ENCODE results near the gene MICAL1.
A peak's percentile ranks its signal among the peaks of the same experiment; 100 is the strongest.

Gene MICAL1

DNA sequence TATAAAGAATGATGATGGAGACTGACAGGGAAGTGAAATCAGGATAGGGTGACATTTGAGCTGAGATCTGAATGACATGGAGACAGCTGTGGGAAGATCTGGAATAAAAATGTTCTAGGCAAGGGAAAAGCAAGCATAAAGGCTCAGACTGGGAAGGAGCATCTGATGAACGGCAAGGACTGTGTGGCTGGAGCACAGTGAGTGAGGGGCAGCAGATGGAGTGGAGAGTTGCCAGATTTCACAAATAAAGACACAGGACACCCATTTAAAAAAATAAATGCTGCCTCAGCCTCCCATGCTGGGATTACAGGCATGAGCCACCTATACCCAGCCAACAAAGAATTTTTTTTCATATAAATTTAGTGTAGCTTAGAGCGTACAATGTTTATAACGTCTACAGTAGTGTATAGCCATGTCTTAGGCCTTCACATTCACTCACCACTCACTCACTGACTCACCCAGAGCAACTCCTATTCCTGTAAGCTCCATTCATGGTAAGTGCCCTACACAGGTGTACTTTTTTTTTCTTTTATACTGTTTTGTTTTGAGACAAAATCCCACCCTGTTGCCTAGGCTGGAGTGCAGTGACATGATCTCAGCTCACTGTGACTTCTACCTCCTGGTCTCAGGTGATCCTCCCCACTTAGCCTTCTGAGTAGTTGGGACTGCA, 29.8 kb upstream of the MICAL1 start:
- Histone ChIP-seq H3K27me3 (ENCODE audit: control insufficient read depth, insufficient read depth, low read length) (no peaks in the 10 kb centered on the region), H3K9ac (ENCODE audit: low read length) (no peak overlapping the region), H3K4me3 (ENCODE audit: low read length) (no peak overlapping the region), H3K4me1 (ENCODE audit: control insufficient read depth, insufficient read depth, low read length) (peaks cover 5% of the 10 kb centered on the region), H3K36me3 (ENCODE audit: control insufficient read depth, insufficient read depth, low read length) (peaks cover 3% of the 10 kb centered on the region), H3K27ac (ENCODE audit: low read depth, low read length) (no peak overlapping the region)

DNA sequence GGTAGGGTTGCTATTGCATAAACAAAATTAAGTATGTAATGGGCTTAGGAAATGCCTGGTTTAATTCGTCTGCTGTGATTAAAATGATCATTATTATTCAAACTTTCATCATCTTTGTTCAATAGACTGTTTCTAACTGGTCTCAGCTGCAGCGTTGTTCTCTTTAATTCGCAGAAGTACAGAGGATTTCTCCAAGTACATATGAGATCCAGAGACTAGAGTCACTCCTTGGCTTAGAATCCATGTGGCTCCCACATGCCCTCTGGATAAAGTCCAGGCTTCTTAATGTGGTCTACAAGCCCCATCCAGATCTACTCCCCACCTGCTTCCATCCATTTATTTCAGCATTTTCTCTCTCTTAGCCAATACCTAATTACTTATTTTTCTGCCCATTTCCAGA, 28.6 kb upstream of the MICAL1 start:
- Histone ChIP-seq H3K27me3 (ENCODE audit: control insufficient read depth, insufficient read depth, low read length) (no peaks in the 10 kb centered on the region), H3K27ac (ENCODE audit: low read depth, low read length) (no peak overlapping the region), H3K9ac (ENCODE audit: low read length) (no peak overlapping the region), H3K36me3 (ENCODE audit: control insufficient read depth, insufficient read depth, low read length) (peaks cover 3% of the 10 kb centered on the region), H3K4me3 (ENCODE audit: low read length) (no peak overlapping the region), H3K4me1 (ENCODE audit: control insufficient read depth, insufficient read depth, low read length) (peaks cover 5% of the 10 kb centered on the region)

GRCh38 chr6:109483735-109484057, 28.1 kb upstream of the MICAL1 start:
- peak overlapping the region; percentile 67 for H3K4me3 ChIP-seq (ENCODE audit: low read length)
- no peak overlapping the region for H3K9ac ChIP-seq (ENCODE audit: low read length)
- H3K4me1 ChIP-seq (ENCODE audit: control insufficient read depth, insufficient read depth, low read length), result peaks cover 5% of the 10 kb centered on the region
- peaks cover 3% of the 10 kb centered on the region for H3K36me3 ChIP-seq (ENCODE audit: control insufficient read depth, insufficient read depth, low read length)
- peak overlapping the region; percentile 48 for H3K27ac ChIP-seq (ENCODE audit: low read depth, low read length)
- H3K27me3 ChIP-seq (ENCODE audit: control insufficient read depth, insufficient read depth, low read length), result no peaks in the 10 kb centered on the region

- H3K27ac ChIP-seq (ENCODE audit: low read depth, low read length), result peak within 1 kb of the TSS; percentile 55
- no peaks in the 10 kb centered on the region for H3K27me3 ChIP-seq (ENCODE audit: control insufficient read depth, insufficient read depth, low read length)
- peak within 1 kb of the TSS; percentile 51 for H3K9ac ChIP-seq (ENCODE audit: low read length)
- H3K36me3 ChIP-seq (ENCODE audit: control insufficient read depth, insufficient read depth, low read length), result peaks cover 3% of the 10 kb centered on the region
- H3K4me1 ChIP-seq (ENCODE audit: control insufficient read depth, insufficient read depth, low read length), result peaks cover 5% of the 10 kb centered on the region
- peak within 1 kb of the TSS; percentile 93 for H3K4me3 ChIP-seq (ENCODE audit: low read length)
Observed at GRCh38 chr6:109482905-109483734, 27.5 kb upstream of the MICAL1 start, which contains the start of gene ZBTB24. Gene ZBTB24 (minus strand): TSS chr6:109483219. CDS start chr6:109482026, 1,193 bp downstream.

GRCh38 chr6:109480993-109481480, 25.5 kb upstream of the MICAL1 start:
- Histone ChIP-seq H3K9ac (ENCODE audit: low read length) (no peak overlapping the region), H3K27me3 (ENCODE audit: control insufficient read depth, insufficient read depth, low read length) (no peaks in the 10 kb centered on the region), H3K27ac (ENCODE audit: low read depth, low read length) (no peak overlapping the region), H3K4me1 (ENCODE audit: control insufficient read depth, insufficient read depth, low read length) (peaks cover 5% of the 10 kb centered on the region), H3K36me3 (ENCODE audit: control insufficient read depth, insufficient read depth, low read length) (peaks cover 3% of the 10 kb centered on the region), H3K4me3 (ENCODE audit: low read length) (no peak overlapping the region)

- Histone ChIP-seq H3K27ac (ENCODE audit: low read depth, low read length) (no peak overlapping the region), H3K27me3 (ENCODE audit: control insufficient read depth, insufficient read depth, low read length) (no peaks in the 10 kb centered on the region), H3K4me3 (ENCODE audit: low read length) (no peak overlapping the region), H3K4me1 (ENCODE audit: control insufficient read depth, insufficient read depth, low read length) (peaks cover 5% of the 10 kb centered on the region), H3K36me3 (ENCODE audit: control insufficient read depth, insufficient read depth, low read length) (peaks cover 6% of the 10 kb centered on the region), H3K9ac (ENCODE audit: low read length) (no peak overlapping the region)
Observed at GRCh38 chr6:109478841-109479624, 23.5 kb upstream of the MICAL1 start.

GRCh38 chr6:109478222-109478805, 22.7 kb upstream of the MICAL1 start:
- Histone ChIP-seq H3K9ac (ENCODE audit: low read length) (no peak overlapping the region), H3K4me1 (ENCODE audit: control insufficient read depth, insufficient read depth, low read length) (peaks cover 5% of the 10 kb centered on the region), H3K27me3 (ENCODE audit: control insufficient read depth, insufficient read depth, low read length) (no peaks in the 10 kb centered on the region), H3K36me3 (ENCODE audit: control insufficient read depth, insufficient read depth, low read length) (peaks cover 6% of the 10 kb centered on the region), H3K27ac (ENCODE audit: low read depth, low read length) (no peak overlapping the region), H3K4me3 (ENCODE audit: low read length) (no peak overlapping the region)

DNA sequence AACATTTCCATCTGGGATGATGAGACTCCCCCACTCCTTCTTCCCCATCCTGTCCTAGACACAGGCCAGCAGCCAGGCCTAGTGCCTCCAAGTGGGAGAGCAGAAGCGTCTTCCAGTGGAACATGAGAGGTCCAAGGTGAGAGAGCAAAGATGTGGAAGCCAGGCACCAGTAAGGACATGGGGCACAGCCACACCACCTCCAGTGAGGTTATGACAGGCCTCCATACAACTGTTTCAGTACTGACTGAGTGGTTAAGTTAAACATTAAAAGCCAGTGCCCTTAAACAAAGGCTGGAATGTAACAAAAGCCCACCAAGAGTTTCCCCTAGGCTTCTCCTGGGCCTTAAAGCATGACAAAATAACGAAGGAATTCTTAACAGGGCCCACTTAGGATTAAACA, 22.2 kb upstream of the MICAL1 start:
- peaks cover 5% of the 10 kb centered on the region for H3K4me1 ChIP-seq (ENCODE audit: control insufficient read depth, insufficient read depth, low read length)
- H3K9ac ChIP-seq (ENCODE audit: low read length), result no peak overlapping the region
- no peak overlapping the region for H3K27ac ChIP-seq (ENCODE audit: low read depth, low read length)
- H3K27me3 ChIP-seq (ENCODE audit: control insufficient read depth, insufficient read depth, low read length), result no peaks in the 10 kb centered on the region
- H3K4me3 ChIP-seq (ENCODE audit: low read length), result no peak overlapping the region
- peaks cover 6% of the 10 kb centered on the region for H3K36me3 ChIP-seq (ENCODE audit: control insufficient read depth, insufficient read depth, low read length)

- peaks cover 10% of the 10 kb centered on the region for H3K36me3 ChIP-seq (ENCODE audit: control insufficient read depth, insufficient read depth, low read length)
- H3K27ac ChIP-seq (ENCODE audit: low read depth, low read length), result no peak overlapping the region
- no peak overlapping the region for H3K9ac ChIP-seq (ENCODE audit: low read length)
- H3K4me1 ChIP-seq (ENCODE audit: control insufficient read depth, insufficient read depth, low read length), result peaks cover 5% of the 10 kb centered on the region
- H3K4me3 ChIP-seq (ENCODE audit: low read length), result no peak overlapping the region
- no peaks in the 10 kb centered on the region for H3K27me3 ChIP-seq (ENCODE audit: control insufficient read depth, insufficient read depth, low read length)
Observed at GRCh38 chr6:109477184-109477583, 21.6 kb upstream of the MICAL1 start.

DNA sequence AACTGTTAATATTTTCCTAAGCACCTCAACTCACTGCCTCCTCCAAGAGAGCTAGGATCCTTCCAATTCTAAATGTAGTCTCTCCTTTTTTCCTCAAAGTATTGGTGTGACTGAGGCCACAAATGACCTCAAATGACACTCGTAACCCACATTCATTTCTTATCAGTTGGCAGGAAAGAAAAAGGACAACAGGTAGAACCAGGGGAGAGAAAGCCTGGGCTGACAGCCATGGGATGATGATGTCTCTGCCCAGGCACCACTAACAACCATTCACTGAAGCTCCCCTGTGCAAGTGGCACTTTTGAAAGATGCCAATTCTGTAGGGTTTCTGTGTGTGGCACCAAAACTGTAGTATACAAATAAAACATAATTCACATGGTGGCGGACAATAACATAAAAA, 20.1 kb upstream of the MICAL1 start:
- H3K36me3 ChIP-seq (ENCODE audit: control insufficient read depth, insufficient read depth, low read length), result peaks cover 19% of the 10 kb centered on the region
- H3K27me3 ChIP-seq (ENCODE audit: control insufficient read depth, insufficient read depth, low read length), result no peaks in the 10 kb centered on the region
- H3K9ac ChIP-seq (ENCODE audit: low read length), result no peak overlapping the region

GRCh38 chr6:109474995-109475394, 19.4 kb upstream of the MICAL1 start:
- H3K4me1 ChIP-seq (ENCODE audit: control insufficient read depth, insufficient read depth, low read length), result no peaks in the 10 kb centered on the region
- no peaks in the 10 kb centered on the region for H3K27me3 ChIP-seq (ENCODE audit: control insufficient read depth, insufficient read depth, low read length)
- no peak overlapping the region for H3K27ac ChIP-seq (ENCODE audit: low read depth, low read length)
- peaks cover 24% of the 10 kb centered on the region for H3K36me3 ChIP-seq (ENCODE audit: control insufficient read depth, insufficient read depth, low read length)
- H3K4me3 ChIP-seq (ENCODE audit: low read length), result no peak overlapping the region
- no peak overlapping the region for H3K9ac ChIP-seq (ENCODE audit: low read length)

More for the DNA sequence above, 20.1 kb upstream of the MICAL1 start:
- H3K27ac ChIP-seq (ENCODE audit: low read depth, low read length), result no peak overlapping the region
- no peak overlapping the region for H3K4me3 ChIP-seq (ENCODE audit: low read length)
- H3K4me1 ChIP-seq (ENCODE audit: control insufficient read depth, insufficient read depth, low read length), result no peaks in the 10 kb centered on the region

DNA sequence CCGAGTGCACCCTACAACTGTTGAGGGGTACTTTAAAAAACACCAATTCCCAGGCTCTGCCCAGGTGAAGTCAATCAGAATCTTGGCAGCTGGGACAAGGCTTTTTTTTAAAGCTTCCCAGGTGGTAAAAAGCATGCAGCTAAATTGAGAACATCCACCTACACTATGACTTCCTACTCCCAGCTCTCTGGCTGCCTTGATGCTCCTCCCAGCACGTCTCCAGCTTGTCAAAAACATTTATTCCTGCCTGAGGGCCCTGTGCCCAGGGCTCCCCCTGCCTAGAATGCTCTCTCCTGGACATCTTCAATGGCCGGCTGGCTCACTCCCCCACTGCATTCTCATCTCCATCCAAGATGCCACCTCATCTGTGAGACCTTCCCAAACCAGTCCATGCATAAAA, 17.5 kb upstream of the MICAL1 start:
- H3K36me3 ChIP-seq (ENCODE audit: control insufficient read depth, insufficient read depth, low read length), result peaks cover 29% of the 10 kb centered on the region

More for the DNA sequence above, 17.5 kb upstream of the MICAL1 start:
- Histone ChIP-seq H3K27ac (ENCODE audit: low read depth, low read length) (no peak overlapping the region), H3K27me3 (ENCODE audit: control insufficient read depth, insufficient read depth, low read length) (no peaks in the 10 kb centered on the region), H3K4me1 (ENCODE audit: control insufficient read depth, insufficient read depth, low read length) (no peaks in the 10 kb centered on the region), H3K4me3 (ENCODE audit: low read length) (no peak overlapping the region), H3K9ac (ENCODE audit: low read length) (no peak overlapping the region)
